K562 (cell line): Measurements from ENCODE around the gene FGF12. TPM values are rescaled to one million over a fixed set of nuclear protein-coding genes. Genes with fewer than 3 reads are reported as not detected.

Experiments used
- ATAC-seq: fragments of 200-7000 bp; cut with Tn5 transposase; 3 replicates; pipeline ENCODE4 v1.9.1; 2020; ENCODE audit warnings: moderate library complexity
- BruUV-seq: library from RNA; stranded (reverse); fragments of 400-500 nt; replicated peaks from 2 replicates; lab custom pipeline; 2021; lab: Mats Ljungman, UMichigan
- CTCF ChIA-PET: fragments of 300-600 bp; formaldehyde crosslinking; extraction: SDS; loops from one replicate; lab custom pipeline; 2021; ENCODE audit warnings: low intra/inter-chr PET ratio; lab: Yijun Ruan, JAX
- POLR2A ChIA-PET: fragments of 300-600, 350-650 bp; sonication (Branson Sonifier 250); formaldehyde crosslinking; extraction: SDS; loops from one replicate; lab custom pipeline; 2021; ENCODE audit warnings: antibody characterized with exemption, inconsistent platforms; lab: Yijun Ruan, JAX
- DNase-seq, 4 experiments: peaks; one replicate each; pipeline versions ENCODE4 v3.0.0 to v3.0.0-alpha.2; 2011 to 2018; ENCODE audit warnings: low spot score in 3 of 4, mixed read lengths in 3 of 4; ENCODE audit errors: extremely low read depth in 1 of 4
- FAIRE-seq: peaks from 2 replicates; lab custom pipeline; 2011; peaks lifted over from hg19 to GRCh38; lab: Jason Lieb, UNC
- H2AFZ ChIP-seq: 2 replicates; pipeline ENCODE4 v1.6.0; 2011; ENCODE audit warnings: low read depth, low read length, control low read depth, inconsistent platforms
- H3K27ac ChIP-seq: fragments of 200-600 bp; 3 replicates; pipeline ENCODE4 v1.8.0; 2011; ENCODE audit warnings: low read depth, mild to moderate bottlenecking, control low read depth, inconsistent platforms, low read length, moderate library complexity, mixed read lengths; ENCODE audit errors: extremely low read depth
- H3K27me3 ChIP-seq, 2 experiments: fragments of 300-600 bp in 1 of 2; 2 replicates in 1 of 2; 3 replicates in 1 of 2; pipeline versions ENCODE4 v1.6.0 to v1.8.0; 2011; ENCODE audit warnings: inconsistent platforms in 2 of 2, low read length in 2 of 2, mild to moderate bottlenecking in 1 of 2, mixed read lengths in 1 of 2, moderate library complexity in 1 of 2; ENCODE audit not compliant: control insufficient read depth in 2 of 2, insufficient read depth in 2 of 2
- H3K36me3 ChIP-seq: fragments of 300-600 bp; 3 replicates; pipeline ENCODE4 v1.8.0; 2011; ENCODE audit warnings: mild to moderate bottlenecking, low read length, inconsistent platforms; ENCODE audit not compliant: control insufficient read depth, insufficient read depth
- H3K4me1 ChIP-seq, 2 experiments: fragments of 200-600 bp in 1 of 2; replicated peaks in 1 of 2; 2 replicates in 1 of 2; 3 replicates in 1 of 2; pipeline versions ENCODE4 v1.5.1 to v1.8.0; 2011; ENCODE audit warnings: inconsistent platforms in 2 of 2, low read length in 2 of 2, mild to moderate bottlenecking in 1 of 2, mixed read lengths in 1 of 2, moderate library complexity in 1 of 2; ENCODE audit not compliant: control insufficient read depth in 2 of 2, insufficient read depth in 2 of 2
- H3K4me2 ChIP-seq: 2 replicates; pipeline ENCODE4 v1.6.1; 2011; ENCODE audit warnings: low read length, control low read depth, inconsistent platforms, mixed read lengths; ENCODE audit not compliant: insufficient read depth
- H3K4me3 ChIP-seq: fragments of 200-600 bp; sonication (generic), shearing (Covaris generic); 2 replicates; pipeline ENCODE4 v1.5.1; 2016; ENCODE audit warnings: control low read depth, inconsistent platforms
- H3K79me2 ChIP-seq: fragments of 200-600 bp; 3 replicates; pipeline ENCODE4 v1.8.0; 2011; ENCODE audit warnings: low read length, inconsistent platforms; ENCODE audit not compliant: control insufficient read depth, insufficient read depth
- H3K9ac ChIP-seq, 2 experiments: 2 replicates each; pipeline versions ENCODE4 v1.6.0 to v1.6.1; 2011; ENCODE audit warnings: low read depth in 2 of 2, low read length in 2 of 2, control low read depth in 1 of 2, inconsistent platforms in 1 of 2, mild to moderate bottlenecking in 1 of 2, mixed read lengths in 1 of 2; ENCODE audit not compliant: insufficient read depth in 1 of 2
- H3K9me1 ChIP-seq: one replicate; pipeline ENCODE4 v1.6.0; 2011; ENCODE audit warnings: inconsistent platforms, mild to moderate bottlenecking, low read length, moderate library complexity; ENCODE audit not compliant: control insufficient read depth, insufficient read depth
- H3K9me3 ChIP-seq: replicated peaks from 2 replicates; pipeline ENCODE4 v1.5.1; 2011; ENCODE audit warnings: low read depth, low read length, inconsistent platforms; ENCODE audit not compliant: control insufficient read depth, insufficient read depth
- H4K20me1 ChIP-seq: replicated peaks from 2 replicates; pipeline ENCODE4 v1.6.1; 2011; ENCODE audit warnings: low read length, inconsistent platforms, mixed read lengths; ENCODE audit not compliant: control insufficient read depth, insufficient read depth
- DMBX1 ChIP-seq: fragments of 250-450 bp; sonication (Bioruptor Pico); IDR thresholded peaks from 2 replicates; pipeline ENCODE4 v1.8.0; 2022; ENCODE audit warnings: inconsistent platforms, mild to moderate bottlenecking, moderate library complexity, borderline replicate concordance
- ELF2 ChIP-seq: fragments of 250-450 bp; sonication (Bioruptor Pico); IDR thresholded peaks from 2 replicates; pipeline ENCODE4 v1.5.0; 2021; ENCODE audit warnings: mild to moderate bottlenecking
- EP400 ChIP-seq: fragments of 450-650 bp; IDR thresholded peaks from 2 replicates; pipeline ENCODE4 v1.6.1; 2017; ENCODE audit warnings: antibody characterized with exemption, mild to moderate bottlenecking, moderate library complexity
- FOXP4 ChIP-seq: sonication (generic); formaldehyde crosslinking; IDR thresholded peaks from 2 replicates; pipeline ENCODE4 v1.8.0; 2022; ENCODE audit warnings: mild to moderate bottlenecking, missing genetic modification reagents, borderline replicate concordance
- MEF2D ChIP-seq: conservative IDR thresholded peaks from 2 replicates; pipeline ENCODE4 v1.6.1; 2016; ENCODE audit warnings: low read depth, missing genetic modification characterization, missing compliant biosample characterization
- MNT ChIP-seq, 2 experiments: fragments of 450-650 bp; conservative IDR thresholded peaks; 2 replicates each; pipeline ENCODE4 v1.6.1; 2017; ENCODE audit warnings: mild to moderate bottlenecking in 2 of 2, moderate library complexity in 2 of 2
- NR1H2 ChIP-seq: sonication (generic); formaldehyde crosslinking; IDR thresholded peaks from 2 replicates; pipeline ENCODE4 v1.4.0; 2020; ENCODE audit warnings: mild to moderate bottlenecking, missing genetic modification reagents
- POLR2A ChIP-seq: fragments of 450-650 bp; conservative IDR thresholded peaks from 2 replicates; pipeline ENCODE4 v1.6.1; 2016
- POLR2AphosphoS5 ChIP-seq: IDR thresholded peaks from 2 replicates; pipeline ENCODE4 v1.6.1; 2011; ENCODE audit warnings: mild to moderate bottlenecking, low read depth, low read length, moderate library complexity; ENCODE audit not compliant: control insufficient read depth, insufficient read depth
- THRAP3 ChIP-seq: fragments of 450-650 bp; IDR thresholded peaks from 2 replicates; pipeline ENCODE4 v1.6.1; 2016; ENCODE audit warnings: mild to moderate bottlenecking, inconsistent platforms, borderline replicate concordance
- ZBTB43 ChIP-seq: sonication (generic); formaldehyde crosslinking; IDR thresholded peaks from 2 replicates; pipeline ENCODE4 v1.8.0; 2023; ENCODE audit warnings: mild to moderate bottlenecking, missing genetic modification reagents
- ZNF146 ChIP-seq: IDR thresholded peaks from one replicate; pipeline ENCODE4 v1.6.1; 2018; ENCODE audit warnings: missing compliant biosample characterization; ENCODE audit not compliant: unreplicated experiment
- ZNF197 ChIP-seq: fragments of 200-800 bp; sonication (Bioruptor generic); IDR thresholded peaks from 2 replicates; pipeline ENCODE4 v1.6.1; 2016; ENCODE audit warnings: low read depth, missing genetic modification characterization, missing compliant biosample characterization
- ZNF224 ChIP-seq: sonication (generic); formaldehyde crosslinking; IDR thresholded peaks from 2 replicates; pipeline ENCODE4 v1.8.0; 2022; ENCODE audit warnings: mild to moderate bottlenecking, missing genetic modification reagents
- ZNF23 ChIP-seq: fragments of 250-450 bp; sonication (Bioruptor Pico); IDR thresholded peaks from 2 replicates; pipeline ENCODE4 v1.4.0; 2020; ENCODE audit warnings: mild to moderate bottlenecking
- ZNF239 ChIP-seq: fragments of 250-450 bp; sonication (Bioruptor Pico); IDR thresholded peaks from 2 replicates; pipeline ENCODE4 v1.4.0; 2020; ENCODE audit warnings: mild to moderate bottlenecking
- ZNF24 ChIP-seq: fragments of 450-650 bp; IDR thresholded peaks from 2 replicates; pipeline ENCODE4 v1.6.1; 2016
- ZNF324 ChIP-seq: fragments of 250-450 bp; sonication (Bioruptor Pico); IDR thresholded peaks from 2 replicates; pipeline ENCODE4 v1.4.0; 2020; ENCODE audit warnings: mild to moderate bottlenecking
- WGBS: fragments of 100-300 bp; shearing (Covaris generic); methylation state at CpG from one replicate; pipeline ENCODE4 v1.1.6; 2016; ENCODE audit warnings: low coverage, mixed read lengths; ENCODE audit not compliant: insufficient coverage; ENCODE audit errors: missing lambda C conversion rate; 5-methylcytosine and 5-hydroxymethylcytosine counted together
- in situ Hi-C: fragments of 300-500 bp; cut with MboI; formaldehyde crosslinking; loops from 4 replicates; pipeline ENCODE4 v1.15.0; 2018; ENCODE audit warnings: inconsistent platforms, mixed read lengths
- intact Hi-C: fragments of 100-400 bp; cut with micrococcal nuclease; formaldehyde crosslinking; loops from 2 replicates; pipeline ENCODE4 v1.14.2; 2022
- polyA plus RNA-seq, 8 experiments: library from polyadenylated mRNA; depleted of rRNA in 4 of 8; stranded (reverse) in 5 of 8; unstranded in 3 of 8; fragments of >200 nt; fragmentation: Nextera tagmentation in 2 of 8; fragmentation: Illumina TruSeq in 1 of 8; extraction: Ambion mirVana in 2 of 8; extraction: Trizol in 1 of 8; gene quantifications; 2 replicates each; pipeline versions ENCODE4 v1.2.1 to v1.2.3, GENCODE V29; 2011 to 2014; ENCODE audit warnings: inconsistent platforms in 1 of 8, missing spikeins in 1 of 8
- total RNA-seq, 7 experiments: library from RNA; depleted of rRNA in 6 of 7; stranded (reverse); fragments of >200 nt in 6 of 7; fragmentation: Illumina TruSeq in 2 of 7; extraction: Trizol in 2 of 7; gene quantifications; 2 replicates each; pipeline versions ENCODE4 v1.2.1 to v1.2.3, GENCODE V29; 2011 to 2021; ENCODE audit warnings: low replicate concordance in 1 of 7
- TF ChIP-seq, protein P1 (sequence below), 2 experiments: fragments of 450-650 bp in 1 of 2; sonication (generic) in 1 of 2; formaldehyde crosslinking in 1 of 2; IDR thresholded peaks in 1 of 2; conservative IDR thresholded peaks in 1 of 2; 2 replicates each; pipeline versions ENCODE4 v1.6.1 to v1.8.1; 2016 to 2023; ENCODE audit warnings: mild to moderate bottlenecking in 2 of 2, moderate library complexity in 2 of 2, inconsistent platforms in 1 of 2, missing genetic modification reagents in 1 of 2

The FGF12 gene
- total and polyA plus RNA-seq, 9 of the 15 experiments (the other 6 are each of a cell fraction or from before 2014, with no cell fraction given): not detected

GRCh38 chr3:192433704-192434103 is 293.6 kb downstream of the FGF12 start:
- no TSS peak for BruUV-seq
- in situ Hi-C loops: no loop called here
- CTCF ChIA-PET: no interaction called here

More at GRCh38 chr3:192433704-192434103, 293.6 kb downstream of the FGF12 start:
- no peaks in the 10 kb centered on the region for H3K36me3 ChIP-seq
- ATAC-seq (no peak), FAIRE-seq (no peak), DNase-seq (no peak)
- no peak overlapping the region for H3K4me2 ChIP-seq
- no peaks in the 10 kb centered on the region for H3K9me1 ChIP-seq
- TF ChIP-seq ZNF24 (no peak), ZBTB43 (no peak), ZNF23 (no peak), NR1H2 (CRISPR knock-in tag) (no peak), EP400 (no peak), MEF2D (tag) (no peak), MNT (conservative IDR thresholded peaks at IDR 0.05) (no peak), DMBX1 (CRISPR knock-in tag) (no peak), ZNF197 (CRISPR knock-in tag) (no peak), ZNF324 (CRISPR knock-in tag) (no peak), THRAP3 (no peak), POLR2AphosphoS5 (no peak), ZNF239 (CRISPR knock-in tag) (no peak), FOXP4 (CRISPR knock-in tag) (no peak), ELF2 (CRISPR knock-in tag) (no peak), ZNF146 (CRISPR knock-in tag) (no peak), ZNF224 (no peak), POLR2A (no peak)
- TF ChIP-seq, protein P1, sequence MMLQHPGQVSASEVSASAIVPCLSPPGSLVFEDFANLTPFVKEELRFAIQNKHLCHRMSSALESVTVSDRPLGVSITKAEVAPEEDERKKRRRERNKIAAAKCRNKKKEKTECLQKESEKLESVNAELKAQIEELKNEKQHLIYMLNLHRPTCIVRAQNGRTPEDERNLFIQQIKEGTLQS (IDR thresholded peaks at IDR 0.05): no peak
- TF ChIP-seq, protein P1 (CRISPR knock-in tag; conservative IDR thresholded peaks at IDR 0.05): no peak
- no peak overlapping the region for H3K9ac ChIP-seq
- no peak overlapping the region for H3K4me3 ChIP-seq
- intact Hi-C loops: no loop called here
- H3K9me3 ChIP-seq: no peaks in the 10 kb centered on the region
- H3K27me3 ChIP-seq: no peaks in the 10 kb centered on the region
- no peaks in the 10 kb centered on the region for H4K20me1 ChIP-seq
- H2AFZ ChIP-seq: no peak overlapping the region
- H3K27ac ChIP-seq: no peak overlapping the region
- no peaks in the 10 kb centered on the region for H3K79me2 ChIP-seq
- 2% methylated on average over 5 of the region's 5 CpGs for WGBS
- POLR2A ChIA-PET: no interaction called here
- no peaks in the 10 kb centered on the region for H3K4me1 ChIP-seq
